ENCODE data around the gene PTPN3.

DNA sequence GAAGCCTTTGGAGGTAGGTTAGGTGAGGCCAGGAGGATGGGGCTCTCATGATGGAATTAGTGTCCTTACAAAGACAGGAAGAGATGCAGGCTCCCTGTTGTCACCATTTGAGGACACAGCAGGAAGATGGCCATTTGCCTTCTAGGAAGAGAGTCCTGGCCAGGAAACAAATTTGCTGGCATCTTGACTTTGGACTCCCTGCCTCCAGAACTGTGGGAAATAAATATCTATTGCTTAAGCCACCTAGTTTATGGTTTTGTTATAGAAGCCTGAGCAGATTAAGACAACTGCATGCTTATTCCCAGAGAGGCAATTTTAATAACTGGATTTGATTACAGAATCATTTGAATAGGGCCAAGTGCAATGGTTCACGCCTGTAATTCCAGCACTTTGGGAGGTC is 126.7 kb downstream of the PTPN3 start:
- no peak for TF ChIP-seq POLR2A (IDR thresholded peaks at IDR 0.05)
- TF ChIP-seq, protein P1, sequence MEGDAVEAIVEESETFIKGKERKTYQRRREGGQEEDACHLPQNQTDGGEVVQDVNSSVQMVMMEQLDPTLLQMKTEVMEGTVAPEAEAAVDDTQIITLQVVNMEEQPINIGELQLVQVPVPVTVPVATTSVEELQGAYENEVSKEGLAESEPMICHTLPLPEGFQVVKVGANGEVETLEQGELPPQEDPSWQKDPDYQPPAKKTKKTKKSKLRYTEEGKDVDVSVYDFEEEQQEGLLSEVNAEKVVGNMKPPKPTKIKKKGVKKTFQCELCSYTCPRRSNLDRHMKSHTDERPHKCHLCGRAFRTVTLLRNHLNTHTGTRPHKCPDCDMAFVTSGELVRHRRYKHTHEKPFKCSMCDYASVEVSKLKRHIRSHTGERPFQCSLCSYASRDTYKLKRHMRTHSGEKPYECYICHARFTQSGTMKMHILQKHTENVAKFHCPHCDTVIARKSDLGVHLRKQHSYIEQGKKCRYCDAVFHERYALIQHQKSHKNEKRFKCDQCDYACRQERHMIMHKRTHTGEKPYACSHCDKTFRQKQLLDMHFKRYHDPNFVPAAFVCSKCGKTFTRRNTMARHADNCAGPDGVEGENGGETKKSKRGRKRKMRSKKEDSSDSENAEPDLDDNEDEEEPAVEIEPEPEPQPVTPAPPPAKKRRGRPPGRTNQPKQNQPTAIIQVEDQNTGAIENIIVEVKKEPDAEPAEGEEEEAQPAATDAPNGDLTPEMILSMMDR (IDR thresholded peaks at IDR 0.05) = no peak
- no peak for TF ChIP-seq EP300 (IDR thresholded peaks at IDR 0.05)
